ENCODE data around the gene LRIG1.

Gene LRIG1

DNA sequence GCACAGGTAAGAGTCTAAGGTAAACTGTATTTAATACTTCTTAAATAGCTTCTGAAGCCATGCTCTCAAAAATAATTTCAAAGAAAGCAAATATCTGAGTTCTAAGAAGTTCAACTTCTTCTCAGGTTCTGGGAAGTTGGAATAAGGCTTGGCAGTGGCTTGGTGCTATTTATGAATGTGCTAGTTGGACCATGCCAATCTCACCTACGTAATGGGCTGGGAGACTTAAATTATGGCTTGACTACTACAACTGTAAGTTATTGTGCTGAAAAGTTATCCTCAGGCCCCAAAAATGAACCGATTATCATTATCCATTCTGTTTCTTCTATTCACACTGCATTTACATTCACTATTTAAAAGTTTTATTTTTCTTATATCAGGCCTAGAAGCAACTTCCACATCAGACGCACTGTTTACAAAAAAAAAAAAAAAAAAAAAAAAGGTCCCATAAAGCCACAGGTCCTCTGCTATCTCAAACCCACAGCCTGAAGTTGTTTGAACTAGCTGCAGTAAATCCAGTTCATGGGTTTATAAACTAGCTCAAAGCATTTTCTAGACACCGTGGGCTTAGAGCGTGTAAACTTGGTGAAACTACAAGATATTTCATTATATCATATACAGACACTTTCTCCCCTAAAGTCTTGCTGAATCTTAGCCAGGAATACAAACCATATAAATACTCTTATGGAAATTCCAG is 3.4 kb downstream of the LRIG1 start:
- Histone ChIP-seq H3K9me3 (ENCODE audit: control insufficient read depth, low read length) (no peaks in the 10 kb centered on the region), H3K4me3 (ENCODE audit: insufficient read depth, low read depth, low read length, poor library complexity, severe bottlenecking) (no peak overlapping the region), H3K4me1 (ENCODE audit: control insufficient read depth, insufficient read depth, low read length, poor library complexity, severe bottlenecking) (peaks cover 56% of the 10 kb centered on the region), H3K27me3 (replicated peaks; ENCODE audit: control insufficient read depth, insufficient read depth, low read length, poor library complexity, severe bottlenecking) (no peaks in the 10 kb centered on the region), H3K27ac (ENCODE audit: insufficient read depth, low read length, poor library complexity, severe bottlenecking) (peak overlapping the region; percentile 27), H3K36me3 (ENCODE audit: control insufficient read depth, insufficient read depth, low read length) (no peaks in the 10 kb centered on the region)
- no peak for DNase-seq

DNA sequence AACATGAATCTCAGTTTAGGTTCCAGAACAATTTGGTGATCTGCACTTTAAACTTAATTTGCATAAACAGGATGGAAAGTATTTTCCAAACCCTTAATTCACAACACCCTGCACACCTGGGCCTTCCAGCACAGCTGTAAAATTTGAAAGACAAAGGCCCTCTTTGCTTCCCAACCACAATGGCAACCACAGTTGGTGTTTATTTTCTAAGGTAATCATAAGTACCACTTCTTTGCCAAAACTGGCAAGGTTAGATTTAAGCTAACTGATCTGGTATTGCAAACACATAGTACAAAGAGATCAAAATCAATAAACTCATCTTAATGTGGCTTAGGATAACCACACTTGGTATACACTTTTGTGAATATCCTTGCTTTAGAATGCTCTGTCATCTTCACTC is 4.1 kb downstream of the LRIG1 start:
- peaks cover 60% of the 10 kb centered on the region for H3K4me1 ChIP-seq (ENCODE audit: control insufficient read depth, insufficient read depth, low read length, poor library complexity, severe bottlenecking)
- no peaks in the 10 kb centered on the region for H3K36me3 ChIP-seq (ENCODE audit: control insufficient read depth, insufficient read depth, low read length)
- H3K27me3 ChIP-seq (replicated peaks; ENCODE audit: control insufficient read depth, insufficient read depth, low read length, poor library complexity, severe bottlenecking) = no peaks in the 10 kb centered on the region
- no peak for DNase-seq
- H3K9me3 ChIP-seq (ENCODE audit: control insufficient read depth, low read length) = no peaks in the 10 kb centered on the region
- H3K27ac ChIP-seq (ENCODE audit: insufficient read depth, low read length, poor library complexity, severe bottlenecking) = peak overlapping the region; percentile 27
- H3K4me3 ChIP-seq (ENCODE audit: insufficient read depth, low read depth, low read length, poor library complexity, severe bottlenecking) = no peak overlapping the region

DNA sequence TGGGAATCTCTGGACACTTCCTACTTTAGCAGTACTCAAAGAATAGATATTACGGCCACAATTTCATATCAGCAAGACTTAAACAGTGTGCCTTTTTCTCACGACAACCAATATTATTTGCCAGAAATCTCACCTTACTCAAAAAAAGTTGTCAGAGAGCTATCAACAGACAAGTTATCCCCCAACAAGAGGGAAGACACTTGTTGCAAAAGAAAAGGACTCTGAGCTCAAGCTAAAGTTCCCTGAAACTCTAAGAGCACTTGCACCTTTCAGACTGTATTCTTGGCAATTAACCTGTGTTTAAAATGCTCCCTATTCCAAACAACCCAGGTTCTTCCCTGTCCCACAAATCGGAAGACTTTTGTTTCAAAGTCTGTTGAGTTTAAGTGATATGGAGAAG is 4.5 kb downstream of the LRIG1 start:
- peaks cover 57% of the 10 kb centered on the region for H3K4me1 ChIP-seq (ENCODE audit: control insufficient read depth, insufficient read depth, low read length, poor library complexity, severe bottlenecking)
- H3K4me3 ChIP-seq (ENCODE audit: insufficient read depth, low read depth, low read length, poor library complexity, severe bottlenecking) = no peak overlapping the region
- peak overlapping the region; percentile 1 for H3K27ac ChIP-seq (ENCODE audit: insufficient read depth, low read length, poor library complexity, severe bottlenecking)
- H3K9me3 ChIP-seq (ENCODE audit: control insufficient read depth, low read length) = no peaks in the 10 kb centered on the region
- DNase-seq = no peak
- H3K27me3 ChIP-seq (replicated peaks; ENCODE audit: control insufficient read depth, insufficient read depth, low read length, poor library complexity, severe bottlenecking) = no peaks in the 10 kb centered on the region
- H3K36me3 ChIP-seq (ENCODE audit: control insufficient read depth, insufficient read depth, low read length) = no peaks in the 10 kb centered on the region

DNA sequence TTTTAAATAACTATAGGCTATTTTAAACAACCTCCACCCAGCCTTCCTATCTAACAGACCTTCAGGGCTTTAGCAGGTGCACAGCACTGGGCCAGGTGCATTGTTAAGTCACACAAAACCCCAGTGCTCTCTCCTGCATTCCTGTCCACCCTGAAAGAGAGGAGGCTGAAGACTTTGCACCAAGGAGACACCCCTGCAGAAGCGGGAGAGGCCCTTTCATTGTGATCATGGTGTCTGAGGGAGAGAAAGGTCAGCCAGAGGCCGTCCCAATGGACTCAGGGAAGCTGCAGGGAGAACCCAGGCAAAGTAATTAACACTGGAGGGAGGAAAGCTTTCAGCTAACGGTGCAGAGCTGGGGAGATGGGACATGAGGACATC is 5.2 kb downstream of the LRIG1 start:
- Histone ChIP-seq H3K4me3 (ENCODE audit: insufficient read depth, low read depth, low read length, poor library complexity, severe bottlenecking) (no peak overlapping the region), H3K4me1 (ENCODE audit: control insufficient read depth, insufficient read depth, low read length, poor library complexity, severe bottlenecking) (peaks cover 62% of the 10 kb centered on the region)
- no peak for DNase-seq

DNA sequence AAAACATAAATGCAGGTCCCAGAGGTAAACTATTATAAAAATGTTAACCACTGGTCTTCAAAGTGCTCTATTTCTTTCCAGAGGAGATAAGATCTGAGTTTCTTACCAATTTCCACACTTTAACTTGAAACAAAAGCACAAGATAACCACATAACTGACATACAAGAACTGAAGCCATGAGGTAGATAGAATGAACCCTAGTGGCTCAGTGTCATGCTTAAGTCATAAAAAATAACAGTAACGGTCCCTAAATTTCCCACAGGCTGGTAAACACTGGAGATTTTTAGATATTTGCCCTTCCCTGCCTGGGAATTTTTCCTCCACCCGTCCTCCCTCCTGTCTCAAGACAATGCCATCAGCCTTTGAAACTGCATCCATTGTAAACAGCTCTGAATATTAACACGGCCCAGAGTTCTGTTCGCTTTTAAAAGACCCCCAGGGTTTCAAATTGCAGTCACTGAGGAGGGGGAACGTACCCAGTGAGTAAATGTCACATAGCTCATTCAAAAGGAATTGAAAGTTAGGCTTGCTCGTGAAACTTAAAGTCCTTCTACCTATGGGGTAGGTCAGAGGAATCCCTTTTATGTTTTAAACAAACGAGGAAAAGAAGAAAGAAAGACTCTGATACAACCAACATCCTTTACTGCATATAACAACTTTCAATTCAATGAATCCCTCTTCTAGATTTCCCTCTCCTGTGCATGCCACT is 5.7 kb downstream of the LRIG1 start:
- Histone ChIP-seq H3K27me3 (replicated peaks; ENCODE audit: control insufficient read depth, insufficient read depth, low read length, poor library complexity, severe bottlenecking) (no peaks in the 10 kb centered on the region), H3K9me3 (ENCODE audit: control insufficient read depth, low read length) (no peaks in the 10 kb centered on the region), H3K36me3 (ENCODE audit: control insufficient read depth, insufficient read depth, low read length) (no peaks in the 10 kb centered on the region), H3K4me3 (ENCODE audit: insufficient read depth, low read depth, low read length, poor library complexity, severe bottlenecking) (no peak overlapping the region), H3K27ac (ENCODE audit: insufficient read depth, low read length, poor library complexity, severe bottlenecking) (no peak overlapping the region), H3K4me1 (ENCODE audit: control insufficient read depth, insufficient read depth, low read length, poor library complexity, severe bottlenecking) (peaks cover 66% of the 10 kb centered on the region)
- DNase-seq = no peak

More for the DNA sequence above, 5.2 kb downstream of the LRIG1 start:
- no peaks in the 10 kb centered on the region for H3K27me3 ChIP-seq (replicated peaks; ENCODE audit: control insufficient read depth, insufficient read depth, low read length, poor library complexity, severe bottlenecking)
- H3K27ac ChIP-seq (ENCODE audit: insufficient read depth, low read length, poor library complexity, severe bottlenecking) = no peak overlapping the region
- no peaks in the 10 kb centered on the region for H3K9me3 ChIP-seq (ENCODE audit: control insufficient read depth, low read length)
- H3K36me3 ChIP-seq (ENCODE audit: control insufficient read depth, insufficient read depth, low read length) = no peaks in the 10 kb centered on the region

DNA sequence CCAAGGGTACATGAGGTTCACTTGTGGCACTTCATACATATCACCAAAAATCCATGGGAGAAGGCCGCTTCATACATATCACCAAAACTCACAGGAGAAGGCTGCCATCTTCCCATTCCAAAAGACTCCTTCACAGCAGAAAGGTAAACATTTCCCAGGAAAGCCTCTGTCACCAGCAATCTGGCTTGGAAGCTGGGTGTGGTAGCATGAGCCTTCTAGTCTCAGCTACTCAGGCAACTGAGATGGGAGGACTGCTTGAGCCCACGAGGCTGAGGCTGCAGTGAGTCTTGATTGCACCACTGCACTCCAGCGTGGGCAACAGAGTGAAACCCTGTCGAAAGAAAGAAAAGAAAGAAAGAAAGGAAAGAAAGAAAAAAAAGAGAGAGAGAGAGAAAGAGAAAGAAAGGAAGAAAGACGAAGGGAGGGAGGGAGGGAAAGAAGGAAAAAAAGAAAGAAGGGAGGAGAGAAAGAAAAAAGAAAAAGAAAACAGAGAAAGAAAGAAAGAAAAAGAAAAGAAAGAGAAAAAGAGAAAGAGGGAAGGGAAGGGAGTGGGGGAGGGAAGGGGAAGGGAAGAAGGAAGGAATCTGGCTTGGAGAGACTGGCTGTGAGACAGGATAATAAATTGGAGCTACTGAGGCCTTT is 7.2 kb downstream of the LRIG1 start:
- no peaks in the 10 kb centered on the region for H3K9me3 ChIP-seq (ENCODE audit: control insufficient read depth, low read length)
- H3K4me1 ChIP-seq (ENCODE audit: control insufficient read depth, insufficient read depth, low read length, poor library complexity, severe bottlenecking) = peaks cover 67% of the 10 kb centered on the region
- no peak overlapping the region for H3K4me3 ChIP-seq (ENCODE audit: insufficient read depth, low read depth, low read length, poor library complexity, severe bottlenecking)
- no peak overlapping the region for H3K27ac ChIP-seq (ENCODE audit: insufficient read depth, low read length, poor library complexity, severe bottlenecking)
- no peak for DNase-seq
- no peaks in the 10 kb centered on the region for H3K36me3 ChIP-seq (ENCODE audit: control insufficient read depth, insufficient read depth, low read length)
- no peaks in the 10 kb centered on the region for H3K27me3 ChIP-seq (replicated peaks; ENCODE audit: control insufficient read depth, insufficient read depth, low read length, poor library complexity, severe bottlenecking)

GRCh38 chr3:66492672-66493071 is 8.2 kb downstream of the LRIG1 start:
- no peak for DNase-seq
- peaks cover 63% of the 10 kb centered on the region for H3K4me1 ChIP-seq (ENCODE audit: control insufficient read depth, insufficient read depth, low read length, poor library complexity, severe bottlenecking)
- H3K36me3 ChIP-seq (ENCODE audit: control insufficient read depth, insufficient read depth, low read length) = no peaks in the 10 kb centered on the region
- no peaks in the 10 kb centered on the region for H3K27me3 ChIP-seq (replicated peaks; ENCODE audit: control insufficient read depth, insufficient read depth, low read length, poor library complexity, severe bottlenecking)
- H3K4me3 ChIP-seq (ENCODE audit: insufficient read depth, low read depth, low read length, poor library complexity, severe bottlenecking) = no peak overlapping the region
- H3K9me3 ChIP-seq (ENCODE audit: control insufficient read depth, low read length) = no peaks in the 10 kb centered on the region
- H3K27ac ChIP-seq (ENCODE audit: insufficient read depth, low read length, poor library complexity, severe bottlenecking) = no peak overlapping the region

DNA sequence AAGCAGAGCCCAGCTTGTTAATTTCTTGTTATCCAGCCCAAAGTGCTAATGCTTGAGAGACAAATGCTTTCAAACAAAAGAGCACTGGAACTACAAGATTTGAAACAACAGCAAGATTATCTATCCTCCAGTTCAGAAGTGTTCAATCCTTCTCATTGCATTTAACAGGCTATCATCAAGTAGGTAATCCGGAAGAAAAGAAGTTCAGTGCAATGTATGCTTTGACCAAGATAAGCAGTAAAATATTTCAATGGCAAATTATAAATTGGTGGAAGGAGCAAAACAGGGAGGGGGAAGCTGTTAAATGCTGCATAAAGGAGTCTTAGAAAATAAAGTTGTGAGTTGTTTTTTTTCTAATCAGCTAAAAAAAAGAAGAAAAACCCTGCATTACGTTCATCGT is 8.8 kb downstream of the LRIG1 start:
- no peaks in the 10 kb centered on the region for H3K9me3 ChIP-seq (ENCODE audit: control insufficient read depth, low read length)
- no peak for DNase-seq
- H3K4me1 ChIP-seq (ENCODE audit: control insufficient read depth, insufficient read depth, low read length, poor library complexity, severe bottlenecking) = peaks cover 60% of the 10 kb centered on the region
- H3K36me3 ChIP-seq (ENCODE audit: control insufficient read depth, insufficient read depth, low read length) = no peaks in the 10 kb centered on the region
- no peaks in the 10 kb centered on the region for H3K27me3 ChIP-seq (replicated peaks; ENCODE audit: control insufficient read depth, insufficient read depth, low read length, poor library complexity, severe bottlenecking)
- no peak overlapping the region for H3K27ac ChIP-seq (ENCODE audit: insufficient read depth, low read length, poor library complexity, severe bottlenecking)
- H3K4me3 ChIP-seq (ENCODE audit: insufficient read depth, low read depth, low read length, poor library complexity, severe bottlenecking) = no peak overlapping the region

DNA sequence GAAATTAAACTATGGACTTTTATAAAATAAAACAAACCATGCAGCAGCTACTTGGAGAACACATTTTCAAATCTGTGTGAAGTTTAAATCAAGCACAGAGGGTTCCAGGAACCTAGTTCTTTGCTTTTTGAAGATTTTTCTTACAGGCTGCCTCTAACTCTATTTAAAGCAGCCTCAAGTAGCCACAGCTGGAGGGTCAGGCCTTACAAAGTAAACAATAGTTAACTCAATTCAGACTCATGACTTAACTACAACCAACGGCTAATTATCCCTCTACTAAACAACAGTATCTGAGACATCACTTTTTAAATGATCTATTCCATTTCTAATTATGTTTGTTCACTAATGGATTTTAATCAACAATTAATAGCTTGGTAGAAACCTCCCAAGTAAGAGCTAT is 9.8 kb downstream of the LRIG1 start:
- Histone ChIP-seq H3K4me3 (ENCODE audit: insufficient read depth, low read depth, low read length, poor library complexity, severe bottlenecking) (no peak overlapping the region), H3K27me3 (replicated peaks; ENCODE audit: control insufficient read depth, insufficient read depth, low read length, poor library complexity, severe bottlenecking) (no peaks in the 10 kb centered on the region), H3K27ac (ENCODE audit: insufficient read depth, low read length, poor library complexity, severe bottlenecking) (no peak overlapping the region), H3K9me3 (ENCODE audit: control insufficient read depth, low read length) (no peaks in the 10 kb centered on the region), H3K4me1 (ENCODE audit: control insufficient read depth, insufficient read depth, low read length, poor library complexity, severe bottlenecking) (peaks cover 52% of the 10 kb centered on the region), H3K36me3 (ENCODE audit: control insufficient read depth, insufficient read depth, low read length) (no peaks in the 10 kb centered on the region)
- DNase-seq = no peak

DNA sequence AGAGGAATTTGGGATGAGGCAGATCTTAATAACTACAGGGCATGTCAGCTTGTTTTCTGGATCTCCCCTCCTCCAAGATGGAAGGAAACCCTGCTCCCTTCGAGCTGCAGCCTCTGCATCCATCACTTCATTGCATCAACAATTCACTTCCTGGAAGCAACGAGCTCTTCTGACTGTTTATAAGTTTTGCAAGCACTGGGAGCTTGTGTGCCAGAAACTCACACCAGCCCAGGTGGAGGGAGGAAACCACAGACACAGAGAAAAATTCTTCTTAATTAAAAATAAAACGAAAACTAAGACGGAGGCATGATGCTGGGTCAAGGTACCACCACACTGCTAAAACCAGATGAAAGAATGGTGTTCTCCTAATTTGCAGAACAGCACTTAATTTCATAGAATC is 10.6 kb downstream of the LRIG1 start:
- DNase-seq = no peak
- Histone ChIP-seq H3K27me3 (replicated peaks; ENCODE audit: control insufficient read depth, insufficient read depth, low read length, poor library complexity, severe bottlenecking) (no peaks in the 10 kb centered on the region), H3K4me1 (ENCODE audit: control insufficient read depth, insufficient read depth, low read length, poor library complexity, severe bottlenecking) (peaks cover 44% of the 10 kb centered on the region), H3K4me3 (ENCODE audit: insufficient read depth, low read depth, low read length, poor library complexity, severe bottlenecking) (peak overlapping the region; percentile 1), H3K36me3 (ENCODE audit: control insufficient read depth, insufficient read depth, low read length) (no peaks in the 10 kb centered on the region), H3K27ac (ENCODE audit: insufficient read depth, low read length, poor library complexity, severe bottlenecking) (peak overlapping the region; percentile 34), H3K9me3 (ENCODE audit: control insufficient read depth, low read length) (no peaks in the 10 kb centered on the region)
